VCaP (cell line): ENCODE measurements around the gene BNIP1.

ENCODE experiments used
- H3K27ac ChIP-seq: fragments of 450-650 bp; 2 replicates; pipeline ENCODE4 v1.5.1; 2017
- TF ChIP-seq, protein P1 (sequence below): fragments of 450-650 bp; conservative IDR thresholded peaks from 2 replicates; pipeline ENCODE4 v1.5.1; 2017; ENCODE audit warnings: mild to moderate bottlenecking, moderate library complexity

BNIP1 gene

DNA sequence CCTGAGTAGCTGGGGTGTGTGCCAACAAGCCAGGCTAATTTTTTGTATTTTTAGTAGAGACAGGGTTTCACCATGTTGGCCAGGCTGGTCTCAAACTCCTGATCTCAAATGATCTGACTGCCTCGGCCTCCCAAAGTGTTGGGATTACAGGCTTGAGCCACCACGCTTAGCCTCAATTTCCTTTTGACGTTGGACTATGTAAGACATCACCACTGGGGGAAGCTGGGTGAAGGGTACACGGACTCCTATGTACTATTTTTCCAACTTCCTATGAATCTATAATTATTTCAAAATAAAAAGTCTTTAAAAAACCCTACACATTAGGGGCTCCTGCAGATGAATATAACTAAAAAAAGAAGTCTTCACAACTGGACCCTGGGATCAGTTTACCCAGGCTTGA, 46.7 kb downstream of the BNIP1 start:
- no peak overlapping the region for H3K27ac ChIP-seq
- TF ChIP-seq, protein P1, sequence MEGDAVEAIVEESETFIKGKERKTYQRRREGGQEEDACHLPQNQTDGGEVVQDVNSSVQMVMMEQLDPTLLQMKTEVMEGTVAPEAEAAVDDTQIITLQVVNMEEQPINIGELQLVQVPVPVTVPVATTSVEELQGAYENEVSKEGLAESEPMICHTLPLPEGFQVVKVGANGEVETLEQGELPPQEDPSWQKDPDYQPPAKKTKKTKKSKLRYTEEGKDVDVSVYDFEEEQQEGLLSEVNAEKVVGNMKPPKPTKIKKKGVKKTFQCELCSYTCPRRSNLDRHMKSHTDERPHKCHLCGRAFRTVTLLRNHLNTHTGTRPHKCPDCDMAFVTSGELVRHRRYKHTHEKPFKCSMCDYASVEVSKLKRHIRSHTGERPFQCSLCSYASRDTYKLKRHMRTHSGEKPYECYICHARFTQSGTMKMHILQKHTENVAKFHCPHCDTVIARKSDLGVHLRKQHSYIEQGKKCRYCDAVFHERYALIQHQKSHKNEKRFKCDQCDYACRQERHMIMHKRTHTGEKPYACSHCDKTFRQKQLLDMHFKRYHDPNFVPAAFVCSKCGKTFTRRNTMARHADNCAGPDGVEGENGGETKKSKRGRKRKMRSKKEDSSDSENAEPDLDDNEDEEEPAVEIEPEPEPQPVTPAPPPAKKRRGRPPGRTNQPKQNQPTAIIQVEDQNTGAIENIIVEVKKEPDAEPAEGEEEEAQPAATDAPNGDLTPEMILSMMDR: no peak

DNA sequence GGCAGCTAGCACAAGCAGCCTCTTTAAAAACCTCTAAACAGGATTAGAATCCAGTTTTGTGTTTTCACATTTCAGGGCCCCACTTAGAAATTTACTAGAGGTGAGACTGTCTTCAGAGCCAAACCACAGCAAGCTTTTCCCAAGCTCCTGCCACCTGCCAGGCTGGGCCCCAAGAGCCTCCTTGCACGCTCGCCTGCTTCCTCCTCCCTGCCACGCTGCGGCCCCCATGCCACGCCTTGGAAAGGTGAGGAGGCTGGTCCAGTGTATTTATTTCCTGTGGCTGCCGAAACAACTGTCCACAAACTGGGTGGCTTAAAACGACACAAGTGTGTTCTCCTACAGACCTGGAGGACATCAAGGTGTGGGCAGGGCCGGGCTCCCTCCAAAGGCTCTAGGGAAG, 47.2 kb downstream of the BNIP1 start:
- H3K27ac ChIP-seq: no peak overlapping the region
- TF ChIP-seq, protein P1: no peak

DNA sequence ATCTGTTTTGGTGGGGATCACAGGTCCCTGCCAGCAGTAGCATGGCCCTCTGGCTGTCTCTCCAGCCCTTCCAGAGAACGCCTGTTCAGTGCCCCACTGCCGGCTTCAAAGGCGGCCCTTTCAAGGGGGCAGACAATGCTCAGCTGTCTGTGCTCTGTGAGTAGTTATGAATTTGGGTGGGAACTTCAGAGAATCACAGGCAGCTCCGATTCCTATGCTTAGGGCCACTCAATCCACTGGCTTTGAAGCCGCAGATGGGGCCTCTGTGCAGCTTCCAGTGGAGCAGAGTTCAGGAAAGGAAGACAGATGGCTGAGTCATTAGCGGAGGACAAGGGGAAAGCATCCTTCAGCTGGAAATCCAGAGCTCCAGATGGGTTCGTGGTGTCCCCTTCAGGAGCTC, 48.2 kb downstream of the BNIP1 start:
- TF ChIP-seq, protein P1: no peak

DNA sequence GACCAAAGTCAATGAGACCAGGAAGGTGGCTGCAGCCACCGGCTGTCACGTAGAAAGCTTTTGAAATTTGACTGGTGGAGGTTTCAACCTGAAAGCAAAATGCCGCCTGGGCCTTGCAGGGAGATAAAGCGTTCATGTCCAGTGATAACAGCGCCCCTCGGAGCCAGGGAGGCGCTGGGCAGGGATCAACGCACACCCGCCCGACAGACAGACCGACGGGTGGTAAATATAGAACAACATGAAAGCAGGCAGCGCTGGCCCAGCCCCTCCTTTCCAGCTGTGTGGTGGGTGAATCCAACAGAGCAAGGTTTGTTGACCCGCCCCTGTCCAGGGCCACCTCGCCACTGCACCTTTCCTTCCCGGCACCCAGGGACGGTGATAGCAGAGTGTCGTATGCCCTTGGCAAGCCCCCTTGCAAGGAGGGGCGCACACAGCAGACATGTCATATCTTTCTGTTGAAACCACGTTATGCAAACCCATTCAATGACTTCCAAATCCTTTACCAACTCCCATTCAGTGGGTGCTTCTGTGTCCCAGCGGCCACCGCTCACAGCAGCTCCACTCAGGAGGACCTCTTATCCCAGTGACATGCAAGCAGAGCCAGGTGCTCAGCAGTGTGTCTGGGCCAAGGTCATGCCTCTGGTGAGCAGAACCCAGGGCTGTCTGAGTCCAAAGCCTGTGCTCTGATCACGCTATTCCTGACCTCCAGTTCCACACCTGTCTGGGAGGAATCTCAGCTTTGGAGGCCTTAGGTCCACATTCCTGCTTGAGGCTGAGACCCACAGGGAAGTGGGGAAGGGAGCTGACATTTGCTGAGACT, 52.0 kb downstream of the BNIP1 start:
- TF ChIP-seq, protein P1: no peak
- H3K27ac ChIP-seq: no peak overlapping the region

More for the DNA sequence above, 48.2 kb downstream of the BNIP1 start:
- H3K27ac ChIP-seq: no peak overlapping the region

- TF ChIP-seq, protein P1: no peak
- H3K27ac ChIP-seq: no peak overlapping the region
Measured at GRCh38 chr5:173197375-173197891, 53.1 kb downstream of the BNIP1 start.

GRCh38 chr5:173198049-173198448, 53.7 kb downstream of the BNIP1 start:
- TF ChIP-seq, protein P1: no peak
- no peak overlapping the region for H3K27ac ChIP-seq

- no peak overlapping the region for H3K27ac ChIP-seq
- TF ChIP-seq, protein P1: no peak
Measured at GRCh38 chr5:173200356-173200755, 56.0 kb downstream of the BNIP1 start.
